ENCODE results near the gene AGMO.

AGMO gene

GRCh38 chr7:15178065-15178464 is 383.8 kb downstream of the AGMO start:
- Histone ChIP-seq H3K14ac (ENCODE audit: low read length in 2 of 2) (no peak overlapping the region), H2BK12ac (ENCODE audit: low read length in 2 of 2) (no peak overlapping the region), H2AFZ (ENCODE audit: low read depth, low read length) (no peak overlapping the region), H3K18ac (ENCODE audit: low read depth in 1 of 2, low read length in 2 of 2) (no peak overlapping the region), H3K4me3 (ENCODE audit: insufficient read depth in 1 of 2, low read depth in 1 of 2, low read length in 2 of 2) (no peak overlapping the region), H3K9me3 (ENCODE audit: control insufficient read depth, low read length) (no peaks in the 10 kb centered on the region), H2BK5ac (ENCODE audit: low read depth, low read length, poor library complexity, severe bottlenecking) (no peak overlapping the region), H3K4me2 (ENCODE audit: low read length, poor library complexity, severe bottlenecking) (no peak overlapping the region), H3K79me1 (replicated peaks; ENCODE audit: low read length, poor library complexity, severe bottlenecking) (no peaks in the 10 kb centered on the region), H2AK5ac (ENCODE audit: low read length, severe bottlenecking) (no peak overlapping the region), H3K4me1 (ENCODE audit: control insufficient read depth, insufficient read depth, low read depth, low read length) (no peaks in the 10 kb centered on the region), H3K36me3 (ENCODE audit: control insufficient read depth in 1 of 2, insufficient read depth in 2 of 2, low read depth in 1 of 2, low read length in 2 of 2) (no peaks in the 10 kb centered on the region), H3K27me3 (ENCODE audit: control insufficient read depth in 1 of 2, insufficient read depth in 1 of 2, low read length in 2 of 2) (no peaks in the 10 kb centered on the region), H4K8ac (ENCODE audit: low read length) (no peak overlapping the region), H2BK120ac (ENCODE audit: low read depth, low read length) (no peak overlapping the region), H3K23ac (ENCODE audit: low read length in 2 of 2) (no peak overlapping the region), H2BK15ac (ENCODE audit: low read depth, poor library complexity, severe bottlenecking) (no peak overlapping the region), H4K91ac (ENCODE audit: low read length) (no peak overlapping the region), H3K4ac (ENCODE audit: low read depth in 1 of 2, low read length in 2 of 2) (no peak overlapping the region), H3K27ac (ENCODE audit: low read length, poor library complexity, severe bottlenecking) (no peak overlapping the region), H3K9ac (ENCODE audit: low read length) (no peak overlapping the region)
- DNase-seq: no peak
- no CpG with 5 or more reads among the region's 1 CpG for WGBS

- no peak overlapping the region for H2BK5ac ChIP-seq (ENCODE audit: low read depth, low read length, poor library complexity, severe bottlenecking)
- no peak overlapping the region for H3K9ac ChIP-seq (ENCODE audit: low read length)
- H3K9me3 ChIP-seq (ENCODE audit: control insufficient read depth, low read length): no peaks in the 10 kb centered on the region
- no peak overlapping the region for H3K18ac ChIP-seq (ENCODE audit: low read depth in 1 of 2, low read length in 2 of 2)
- H3K23ac ChIP-seq (ENCODE audit: low read length in 2 of 2): no peak overlapping the region
- H3K27ac ChIP-seq (ENCODE audit: low read length, poor library complexity, severe bottlenecking): no peak overlapping the region
- no peak overlapping the region for H2BK15ac ChIP-seq (ENCODE audit: low read depth, poor library complexity, severe bottlenecking)
- H2BK12ac ChIP-seq (ENCODE audit: low read length in 2 of 2): no peak overlapping the region
- H3K27me3 ChIP-seq (ENCODE audit: control insufficient read depth in 1 of 2, insufficient read depth in 1 of 2, low read length in 2 of 2): no peaks in the 10 kb centered on the region
- no peaks in the 10 kb centered on the region for H3K79me1 ChIP-seq (replicated peaks; ENCODE audit: low read length, poor library complexity, severe bottlenecking)
- no peak overlapping the region for H4K8ac ChIP-seq (ENCODE audit: low read length)
- WGBS: 100% methylated on average over 1 of the region's 4 CpGs
- H2BK120ac ChIP-seq (ENCODE audit: low read depth, low read length): no peak overlapping the region
- H3K4me2 ChIP-seq (ENCODE audit: low read length, poor library complexity, severe bottlenecking): no peak overlapping the region
- no peak overlapping the region for H2AK5ac ChIP-seq (ENCODE audit: low read length, severe bottlenecking)
- H3K36me3 ChIP-seq (ENCODE audit: control insufficient read depth in 1 of 2, insufficient read depth in 2 of 2, low read depth in 1 of 2, low read length in 2 of 2): no peaks in the 10 kb centered on the region
- H3K4me1 ChIP-seq (ENCODE audit: control insufficient read depth, insufficient read depth, low read depth, low read length): no peaks in the 10 kb centered on the region
- H3K4me3 ChIP-seq (ENCODE audit: insufficient read depth in 1 of 2, low read depth in 1 of 2, low read length in 2 of 2): no peak overlapping the region
- no peak overlapping the region for H4K91ac ChIP-seq (ENCODE audit: low read length)
- DNase-seq: no peak
- H3K4ac ChIP-seq (ENCODE audit: low read depth in 1 of 2, low read length in 2 of 2): no peak overlapping the region
- no peak overlapping the region for H3K14ac ChIP-seq (ENCODE audit: low read length in 2 of 2)
- no peak overlapping the region for H2AFZ ChIP-seq (ENCODE audit: low read depth, low read length)
Measured at GRCh38 chr7:15176089-15176488, 385.7 kb downstream of the AGMO start.

GRCh38 chr7:15175152-15175551 is 386.7 kb downstream of the AGMO start:
- no peak overlapping the region for H2BK12ac ChIP-seq (ENCODE audit: low read length in 2 of 2)
- no peak overlapping the region for H3K23ac ChIP-seq (ENCODE audit: low read length in 2 of 2)
- no peaks in the 10 kb centered on the region for H3K36me3 ChIP-seq (ENCODE audit: control insufficient read depth in 1 of 2, insufficient read depth in 2 of 2, low read depth in 1 of 2, low read length in 2 of 2)
- H3K27ac ChIP-seq (ENCODE audit: low read length, poor library complexity, severe bottlenecking): no peak overlapping the region
- no peak overlapping the region for H2BK15ac ChIP-seq (ENCODE audit: low read depth, poor library complexity, severe bottlenecking)
- no peaks in the 10 kb centered on the region for H3K27me3 ChIP-seq (ENCODE audit: control insufficient read depth in 1 of 2, insufficient read depth in 1 of 2, low read length in 2 of 2)
- no peak overlapping the region for H2BK5ac ChIP-seq (ENCODE audit: low read depth, low read length, poor library complexity, severe bottlenecking)
- H3K4me1 ChIP-seq (ENCODE audit: control insufficient read depth, insufficient read depth, low read depth, low read length): no peaks in the 10 kb centered on the region
- H2BK120ac ChIP-seq (ENCODE audit: low read depth, low read length): no peak overlapping the region
- H4K91ac ChIP-seq (ENCODE audit: low read length): no peak overlapping the region
- no peak overlapping the region for H3K4me2 ChIP-seq (ENCODE audit: low read length, poor library complexity, severe bottlenecking)
- H4K8ac ChIP-seq (ENCODE audit: low read length): no peak overlapping the region
- H3K14ac ChIP-seq (ENCODE audit: low read length in 2 of 2): no peak overlapping the region
- no peak overlapping the region for H2AK5ac ChIP-seq (ENCODE audit: low read length, severe bottlenecking)
- H2AFZ ChIP-seq (ENCODE audit: low read depth, low read length): no peak overlapping the region
- no peaks in the 10 kb centered on the region for H3K9me3 ChIP-seq (ENCODE audit: control insufficient read depth, low read length)
- DNase-seq: no peak
- H3K4me3 ChIP-seq (ENCODE audit: insufficient read depth in 1 of 2, low read depth in 1 of 2, low read length in 2 of 2): no peak overlapping the region
- H3K4ac ChIP-seq (ENCODE audit: low read depth in 1 of 2, low read length in 2 of 2): no peak overlapping the region
- no peak overlapping the region for H3K18ac ChIP-seq (ENCODE audit: low read depth in 1 of 2, low read length in 2 of 2)
- WGBS: no CpG with 5 or more reads among the region's 1 CpG
- H3K79me1 ChIP-seq (replicated peaks; ENCODE audit: low read length, poor library complexity, severe bottlenecking): no peaks in the 10 kb centered on the region
- H3K9ac ChIP-seq (ENCODE audit: low read length): peak overlapping the region; percentile 84

GRCh38 chr7:15174485-15174884 is 387.3 kb downstream of the AGMO start:
- no peaks in the 10 kb centered on the region for H3K79me1 ChIP-seq (replicated peaks; ENCODE audit: low read length, poor library complexity, severe bottlenecking)
- no peak overlapping the region for H3K23ac ChIP-seq (ENCODE audit: low read length in 2 of 2)
- H3K4me3 ChIP-seq (ENCODE audit: insufficient read depth in 1 of 2, low read depth in 1 of 2, low read length in 2 of 2): no peak overlapping the region
- H4K91ac ChIP-seq (ENCODE audit: low read length): no peak overlapping the region
- no peaks in the 10 kb centered on the region for H3K4me1 ChIP-seq (ENCODE audit: control insufficient read depth, insufficient read depth, low read depth, low read length)
- no peaks in the 10 kb centered on the region for H3K9me3 ChIP-seq (ENCODE audit: control insufficient read depth, low read length)
- no CpG with 5 or more reads among the region's 1 CpG for WGBS
- DNase-seq: no peak
- no peak overlapping the region for H2AK5ac ChIP-seq (ENCODE audit: low read length, severe bottlenecking)
- no peaks in the 10 kb centered on the region for H3K36me3 ChIP-seq (ENCODE audit: control insufficient read depth in 1 of 2, insufficient read depth in 2 of 2, low read depth in 1 of 2, low read length in 2 of 2)
- no peak overlapping the region for H2BK120ac ChIP-seq (ENCODE audit: low read depth, low read length)
- no peak overlapping the region for H2AFZ ChIP-seq (ENCODE audit: low read depth, low read length)
- H3K27me3 ChIP-seq (ENCODE audit: control insufficient read depth in 1 of 2, insufficient read depth in 1 of 2, low read length in 2 of 2): no peaks in the 10 kb centered on the region
- no peak overlapping the region for H3K14ac ChIP-seq (ENCODE audit: low read length in 2 of 2)
- no peak overlapping the region for H2BK15ac ChIP-seq (ENCODE audit: low read depth, poor library complexity, severe bottlenecking)
- H3K4me2 ChIP-seq (ENCODE audit: low read length, poor library complexity, severe bottlenecking): no peak overlapping the region
- no peak overlapping the region for H3K18ac ChIP-seq (ENCODE audit: low read depth in 1 of 2, low read length in 2 of 2)
- H3K4ac ChIP-seq (ENCODE audit: low read depth in 1 of 2, low read length in 2 of 2): no peak overlapping the region
- H4K8ac ChIP-seq (ENCODE audit: low read length): no peak overlapping the region
- no peak overlapping the region for H2BK5ac ChIP-seq (ENCODE audit: low read depth, low read length, poor library complexity, severe bottlenecking)
- no peak overlapping the region for H3K27ac ChIP-seq (ENCODE audit: low read length, poor library complexity, severe bottlenecking)
- H2BK12ac ChIP-seq (ENCODE audit: low read length in 2 of 2): no peak overlapping the region
- H3K9ac ChIP-seq (ENCODE audit: low read length): no peak overlapping the region

Data from mesenchymal stem cell (in vitro differentiated cells and primary cell).